M059J (cell line): Measurements from ENCODE around the gene ZNHIT3. TPM values are rescaled to one million over a fixed set of nuclear protein-coding genes. Genes with fewer than 3 reads are reported as not detected.

ENCODE experiments used
- total RNA-seq: library from RNA; depleted of rRNA; stranded (reverse); fragments of >200 nt; shearing (Covaris generic); gene quantifications from 2 replicates; pipeline ENCODE4 v1.2.3, GENCODE V29; 2014; rRNA removed

ZNHIT3 gene
- total RNA-seq, 1 experiment from 2014 or later, result 59.0 TPM

Other genes with a start within 250 kb of the ZNHIT3 start
- gene TBC1D3I, start 222.1 kb upstream of the ZNHIT3 start, total RNA-seq, result 1.0 TPM in 1 of 2 replicates, not detected in the other
- gene TBC1D3G, start 162.8 kb upstream of the ZNHIT3 start, total RNA-seq, result not detected in 2 replicates
- gene TBC1D3H, start 98.2 kb upstream of the ZNHIT3 start, total RNA-seq, result not detected in 2 replicates
- gene MYO19, start 48.2 kb downstream of the ZNHIT3 start, total RNA-seq, result 47.0 and 57.9 TPM in 2 replicates
- 8.3 and 10.8 TPM in 2 replicates for gene PIGW, start 48.3 kb downstream of the ZNHIT3 start, total RNA-seq
- gene GGNBP2, start 58.2 kb downstream of the ZNHIT3 start, total RNA-seq, result 48.5 and 58.9 TPM in 2 replicates
- gene DHRS11, start 105.2 kb downstream of the ZNHIT3 start, total RNA-seq, result 15.4 and 20.2 TPM in 2 replicates
- gene MRM1, start 114.9 kb downstream of the ZNHIT3 start, total RNA-seq, result 5.5 and 8.0 TPM in 2 replicates